HUES64 (cell line): ENCODE results near the gene BBOF1. TPM values are rescaled to one million over a fixed set of nuclear protein-coding genes. Genes with fewer than 3 reads are reported as not detected.
"Not testable (repeated sequence)": the region's sequence is repeated elsewhere in the genome, so short reads cannot be mapped to it uniquely, and the experiment has no call there.

Experiments used
- H3K27ac ChIP-seq: 2 replicates; pipeline ENCODE4 v1.7.0; 2013; ENCODE audit warnings: low read depth, low read length, inconsistent platforms
- H3K27me3 ChIP-seq: 2 replicates; pipeline ENCODE4 v1.6.1; 2013; ENCODE audit warnings: mild to moderate bottlenecking, low read length; ENCODE audit not compliant: insufficient read depth
- H3K36me3 ChIP-seq: 2 replicates; pipeline ENCODE4 v1.6.1; 2013; ENCODE audit warnings: mild to moderate bottlenecking, low read length; ENCODE audit not compliant: insufficient read depth
- H3K4me1 ChIP-seq: 2 replicates; pipeline ENCODE4 v1.6.1; 2013; ENCODE audit warnings: mild to moderate bottlenecking, low read length, moderate library complexity; ENCODE audit not compliant: insufficient read depth
- H3K4me3 ChIP-seq: 2 replicates; pipeline ENCODE4 v1.5.1; 2013; ENCODE audit warnings: mild to moderate bottlenecking, low read length, moderate library complexity
- H3K9ac ChIP-seq: 2 replicates; pipeline ENCODE4 v1.6.1; 2013; ENCODE audit warnings: mild to moderate bottlenecking, low read depth, low read length
- H3K9me3 ChIP-seq: 2 replicates; pipeline ENCODE4 v1.6.1; 2013; ENCODE audit warnings: low read depth, low read length; ENCODE audit not compliant: insufficient read depth
- WGBS: fragments of 150-250, 120-280 bp; methylation state at CpG from one replicate; pipeline ENCODE4 v1.1.7; 2013; ENCODE audit warnings: missing lambda C conversion rate; 5-methylcytosine and 5-hydroxymethylcytosine counted together
- polyA plus RNA-seq, 2 experiments: library from polyadenylated mRNA; stranded (reverse); fragments of 50-300 nt; gene quantifications; one replicate each; pipeline ENCODE4 v1.2.3, GENCODE V29; 2013

The BBOF1 gene
- 1.0 TPM for polyA plus RNA-seq (2013, experiment 1 of 2)
- 0.95 TPM for polyA plus RNA-seq (2013, experiment 2 of 2)

- under 1% methylated on average over 93 of the region's 93 CpGs for WGBS
- H3K36me3 ChIP-seq = peaks cover 7% of the 10 kb centered on the region; the same call in 1 of the 2 replicates
- H3K27ac ChIP-seq = no peak within 1 kb of the TSS
- 0 out of 2 replicates have a peak, but pooled peaks cover 4% of the 10 kb centered on the region for H3K27me3 ChIP-seq
- H3K9ac ChIP-seq = peak within 1 kb of the TSS; percentile 84
- no peaks in the 10 kb centered on the region for H3K9me3 ChIP-seq
- no peaks in the 10 kb centered on the region for H3K4me1 ChIP-seq
- H3K4me3 ChIP-seq = peak within 1 kb of the TSS; percentile 92
Measured at GRCh38 chr14:74018586-74019407, at the start of gene BBOF1, which contains the start of gene ENTPD5. BBOF1 (plus strand) TSS chr14:74019349; CDS start chr14:74019479, 130 bp downstream. ENTPD5 (minus strand) TSS chr14:74019288; CDS start chr14:73988102, 31,186 bp downstream.

- H3K27ac ChIP-seq = no peak overlapping the region
- no peak overlapping the region for H3K4me3 ChIP-seq
- no peaks in the 10 kb centered on the region for H3K27me3 ChIP-seq
- peaks cover 16% of the 10 kb centered on the region for H3K36me3 ChIP-seq
- H3K9ac ChIP-seq = no peak overlapping the region
- WGBS = 88% methylated on average over 2 of the region's 2 CpGs
- H3K9me3 ChIP-seq = no peaks in the 10 kb centered on the region
- no peaks in the 10 kb centered on the region for H3K4me1 ChIP-seq
Measured at GRCh38 chr14:73973497-73973896, 45.7 kb upstream of the BBOF1 start.

DNA sequence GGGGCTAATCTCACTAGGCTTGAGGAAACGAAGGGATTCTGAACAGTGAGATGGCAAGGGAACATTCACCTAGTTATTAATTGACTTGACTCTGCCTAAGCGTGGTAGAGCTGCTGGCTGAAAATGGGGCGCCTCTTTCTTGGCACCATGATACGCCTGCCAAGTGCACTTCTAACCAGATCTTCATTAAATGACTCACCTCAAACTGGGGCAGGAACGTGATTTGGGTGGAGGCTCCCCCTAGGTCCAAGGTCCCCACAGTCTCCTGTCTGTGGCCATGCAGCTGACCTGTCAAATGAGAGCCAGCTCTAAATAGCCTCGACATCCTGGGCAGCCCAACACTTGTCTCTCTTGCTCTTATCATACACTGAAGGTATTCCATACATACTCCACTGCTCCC lies 43.0 kb upstream of the BBOF1 start:
- Histone ChIP-seq H3K4me3 (no peak overlapping the region), H3K9me3 (no peaks in the 10 kb centered on the region), H3K27me3 (no peaks in the 10 kb centered on the region), H3K36me3 (0 out of 2 replicates have a peak, but pooled peaks cover 6% of the 10 kb centered on the region), H3K4me1 (no peaks in the 10 kb centered on the region), H3K27ac (no peak overlapping the region), H3K9ac (no peak overlapping the region)
- 94% methylated on average over 6 of the region's 6 CpGs for WGBS

DNA sequence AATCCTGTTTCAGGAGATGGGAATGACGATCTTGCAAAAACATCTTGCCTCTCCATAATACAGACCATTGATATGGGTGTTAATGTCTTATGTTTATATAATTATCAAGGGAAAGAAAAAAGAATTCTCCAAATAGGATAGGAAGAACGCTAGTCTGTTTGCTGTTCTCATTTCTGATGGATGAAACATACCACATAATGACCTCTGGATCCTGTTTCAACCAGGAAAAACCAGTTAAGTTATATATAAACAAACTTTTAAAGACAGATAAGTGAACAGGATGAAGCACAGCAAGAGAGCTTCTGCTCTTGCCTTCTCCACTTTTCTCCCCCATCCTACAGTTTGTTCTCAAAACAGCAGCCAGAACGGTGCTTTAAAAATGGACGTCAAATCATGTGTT lies 41.3 kb upstream of the BBOF1 start:
- 95% methylated on average over 2 of the region's 4 CpGs for WGBS
- no peaks in the 10 kb centered on the region for H3K27me3 ChIP-seq
- H3K27ac ChIP-seq = no peak overlapping the region
- H3K9ac ChIP-seq = no peak overlapping the region; the same call in 1 of the 2 replicates
- H3K4me1 ChIP-seq = no peaks in the 10 kb centered on the region
- H3K36me3 ChIP-seq = 0 out of 2 replicates have a peak, but pooled peaks cover 3% of the 10 kb centered on the region
- no peak overlapping the region for H3K4me3 ChIP-seq
- H3K9me3 ChIP-seq = no peaks in the 10 kb centered on the region

GRCh38 chr14:73988065-73988464 lies 31.1 kb upstream of the BBOF1 start:
- H3K9me3 ChIP-seq = no peaks in the 10 kb centered on the region
- no peak overlapping the region for H3K9ac ChIP-seq
- no peaks in the 10 kb centered on the region for H3K27me3 ChIP-seq
- H3K4me1 ChIP-seq = no peaks in the 10 kb centered on the region
- peaks cover 13% of the 10 kb centered on the region for H3K36me3 ChIP-seq
- H3K27ac ChIP-seq = no peak overlapping the region
- no peak overlapping the region for H3K4me3 ChIP-seq
- WGBS = 100% methylated on average over 1 of the region's 3 CpGs

DNA sequence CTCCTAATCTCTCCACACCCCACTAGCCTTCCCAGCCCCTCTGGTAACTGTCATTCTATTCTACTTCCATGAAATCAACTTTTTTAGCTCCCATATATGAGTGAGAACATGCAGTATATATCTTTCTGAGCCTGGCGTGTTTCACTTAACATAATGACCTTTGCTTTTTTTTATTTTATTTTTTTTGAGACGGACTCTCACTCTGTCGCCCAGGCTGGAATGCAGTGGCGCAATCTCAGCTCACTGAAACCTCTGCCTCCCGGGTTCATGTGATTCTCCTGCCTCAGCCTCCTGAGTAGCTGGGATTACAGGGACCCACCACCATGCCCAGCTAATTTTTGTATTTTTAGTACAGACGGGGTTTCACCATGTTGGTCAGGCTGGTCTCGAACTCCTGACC lies 30.5 kb upstream of the BBOF1 start:
- 97% methylated on average over 7 of the region's 7 CpGs for WGBS
- not testable (repeated sequence) for H3K27me3 ChIP-seq, H3K4me1 ChIP-seq, H3K4me3 ChIP-seq, H3K9ac ChIP-seq, H3K27ac ChIP-seq, H3K9me3 ChIP-seq
- peaks cover 13% of the 10 kb centered on the region for H3K36me3 ChIP-seq

- H3K27ac ChIP-seq = no peak overlapping the region
- H3K9ac ChIP-seq = no peak overlapping the region
- no peaks in the 10 kb centered on the region for H3K9me3 ChIP-seq
- H3K4me3 ChIP-seq = no peak overlapping the region
- 82% methylated on average over 4 of the region's 4 CpGs for WGBS
- H3K4me1 ChIP-seq = no peaks in the 10 kb centered on the region
- no peaks in the 10 kb centered on the region for H3K27me3 ChIP-seq
- peaks cover 12% of the 10 kb centered on the region for H3K36me3 ChIP-seq
Measured at GRCh38 chr14:73991092-73991491, 28.1 kb upstream of the BBOF1 start.

DNA sequence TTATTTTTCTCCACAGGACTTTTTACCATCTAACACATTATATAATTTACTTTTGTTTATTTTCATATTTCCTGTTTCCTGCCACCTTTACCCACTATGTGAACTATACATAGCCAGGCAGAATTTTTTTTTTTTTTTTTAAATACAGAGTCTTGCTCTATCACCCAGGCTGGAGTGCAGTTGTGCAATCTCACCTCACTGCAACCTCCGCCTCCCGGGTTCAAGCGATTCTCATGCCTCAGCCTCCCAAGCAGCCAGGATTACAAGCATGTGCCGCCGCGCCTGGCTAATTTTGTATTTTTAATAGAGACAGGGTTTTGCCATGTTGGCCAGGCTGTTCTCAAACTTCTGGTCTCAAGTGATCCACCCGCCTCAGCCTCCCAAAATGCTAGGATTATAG lies 24.2 kb upstream of the BBOF1 start:
- not testable (repeated sequence) for H3K9ac ChIP-seq, H3K36me3 ChIP-seq, H3K9me3 ChIP-seq, H3K4me1 ChIP-seq, H3K27ac ChIP-seq, H3K27me3 ChIP-seq, H3K4me3 ChIP-seq
- 98% methylated on average over 7 of the region's 7 CpGs for WGBS

- no peak overlapping the region for H3K4me3 ChIP-seq
- H3K36me3 ChIP-seq = no peaks in the 10 kb centered on the region
- no peak overlapping the region for H3K27ac ChIP-seq
- no peak overlapping the region for H3K9ac ChIP-seq
- no peaks in the 10 kb centered on the region for H3K9me3 ChIP-seq
- H3K27me3 ChIP-seq = no peaks in the 10 kb centered on the region
- H3K4me1 ChIP-seq = no peaks in the 10 kb centered on the region
- WGBS = 93% methylated on average over 8 of the region's 8 CpGs
Measured at GRCh38 chr14:73995977-73996378, 23.2 kb upstream of the BBOF1 start.

DNA sequence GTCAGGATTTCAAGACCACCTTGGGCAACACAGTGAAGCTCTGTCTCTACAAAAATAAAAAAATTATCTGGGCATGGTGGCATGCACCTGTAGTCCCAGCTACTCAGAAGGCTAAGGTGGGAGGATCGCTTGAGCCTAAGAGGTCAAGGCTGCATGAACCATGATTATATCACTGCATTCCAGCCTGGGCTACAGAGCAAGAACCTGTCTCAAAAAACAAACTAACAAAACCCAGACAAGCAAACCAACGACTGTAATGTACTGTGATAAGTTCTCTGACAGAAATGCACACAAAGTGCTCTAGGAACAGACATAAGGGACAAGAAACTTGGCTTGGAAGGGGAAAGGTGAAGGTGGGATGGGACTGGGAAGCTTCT lies 22.4 kb upstream of the BBOF1 start:
- H3K9me3 ChIP-seq = no peaks in the 10 kb centered on the region
- no peak overlapping the region for H3K9ac ChIP-seq
- H3K36me3 ChIP-seq = no peaks in the 10 kb centered on the region
- no peaks in the 10 kb centered on the region for H3K27me3 ChIP-seq
- H3K4me3 ChIP-seq = no peak overlapping the region
- H3K4me1 ChIP-seq = no peaks in the 10 kb centered on the region
- H3K27ac ChIP-seq = no peak overlapping the region
- 87% methylated on average over 2 of the region's 2 CpGs for WGBS

DNA sequence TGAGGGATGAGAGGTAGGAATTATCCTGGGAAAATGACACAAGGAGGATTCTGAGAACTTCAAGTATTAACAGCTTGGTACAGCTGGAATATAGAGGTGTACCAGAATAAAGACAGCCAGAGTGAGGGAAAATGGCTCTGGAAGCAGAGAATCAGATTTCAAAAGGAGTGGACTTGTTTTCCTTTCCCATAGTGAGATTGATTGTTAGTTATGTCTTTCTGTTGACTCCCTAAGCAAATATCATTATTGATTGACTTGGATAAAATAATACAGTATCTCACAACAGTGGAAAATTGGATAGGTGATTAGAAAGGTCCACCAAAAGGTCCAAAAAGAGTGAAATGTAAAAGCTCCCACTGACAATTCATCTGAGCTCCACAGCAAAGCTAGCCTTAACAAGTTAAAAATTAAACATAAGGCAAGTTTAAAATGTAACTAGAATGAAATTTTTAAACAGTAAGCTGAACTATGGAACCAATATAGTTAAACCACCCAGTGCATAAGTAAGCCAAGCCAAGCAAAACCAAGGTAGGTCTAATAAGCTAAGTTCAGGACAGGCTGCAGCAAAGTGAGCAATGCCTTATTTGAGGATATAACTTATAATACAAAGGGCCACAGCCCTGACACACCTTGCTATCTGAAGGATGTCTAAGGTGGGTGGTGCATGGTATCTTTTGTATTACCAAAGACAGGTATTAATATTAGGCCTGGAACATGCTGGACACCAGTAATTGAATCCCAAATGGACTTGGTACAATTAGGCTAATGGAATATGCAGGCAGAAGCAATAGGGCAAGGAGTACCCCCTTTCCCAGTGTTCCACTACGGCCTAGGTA lies 21.8 kb upstream of the BBOF1 start:
- H3K27ac ChIP-seq = no peak overlapping the region
- H3K9ac ChIP-seq = no peak overlapping the region
- H3K27me3 ChIP-seq = no peaks in the 10 kb centered on the region
- H3K4me3 ChIP-seq = no peak overlapping the region
- WGBS = 100% methylated on average over 1 of the region's 1 CpG
- no peaks in the 10 kb centered on the region for H3K9me3 ChIP-seq
- no peaks in the 10 kb centered on the region for H3K36me3 ChIP-seq
- no peaks in the 10 kb centered on the region for H3K4me1 ChIP-seq
